BLaER1 (cell line): ENCODE measurements around the gene CD1C.
"Not testable (repeated sequence)": the region's sequence is repeated elsewhere in the genome, so short reads cannot be mapped to it uniquely, and the experiment has no call there.

Experiments
- H3K27ac ChIP-seq: shearing (Covaris generic); formaldehyde crosslinking; 2 replicates; pipeline ENCODE4 v1.8.1; 2022
- H3K27me3 ChIP-seq: shearing (Covaris generic); formaldehyde crosslinking; 2 replicates; pipeline ENCODE4 v1.8.1; 2022
- H3K36me3 ChIP-seq: shearing (Covaris generic); formaldehyde crosslinking; 2 replicates; pipeline ENCODE4 v1.8.1; 2022
- H3K4me1 ChIP-seq: shearing (Covaris generic); formaldehyde crosslinking; 2 replicates; pipeline ENCODE4 v1.8.1; 2022
- H3K4me2 ChIP-seq: shearing (Covaris generic); formaldehyde crosslinking; 2 replicates; pipeline ENCODE4 v1.8.1; 2022
- H3K4me3 ChIP-seq: shearing (Covaris generic); formaldehyde crosslinking; 2 replicates; pipeline ENCODE4 v1.8.1; 2022
- H3K9ac ChIP-seq: shearing (Covaris generic); formaldehyde crosslinking; 2 replicates; pipeline ENCODE4 v1.8.1; 2022
- H3K9me3 ChIP-seq: shearing (Covaris generic); formaldehyde crosslinking; 2 replicates; pipeline ENCODE4 v1.8.1; 2022
- H4K20me1 ChIP-seq: shearing (Covaris generic); formaldehyde crosslinking; 2 replicates; pipeline ENCODE4 v1.8.1; 2022
- Cebpa-rat ChIP-seq: shearing (Covaris generic); IDR thresholded peaks from 2 replicates; pipeline ENCODE4 v1.8.1; 2022

Gene CD1C

DNA sequence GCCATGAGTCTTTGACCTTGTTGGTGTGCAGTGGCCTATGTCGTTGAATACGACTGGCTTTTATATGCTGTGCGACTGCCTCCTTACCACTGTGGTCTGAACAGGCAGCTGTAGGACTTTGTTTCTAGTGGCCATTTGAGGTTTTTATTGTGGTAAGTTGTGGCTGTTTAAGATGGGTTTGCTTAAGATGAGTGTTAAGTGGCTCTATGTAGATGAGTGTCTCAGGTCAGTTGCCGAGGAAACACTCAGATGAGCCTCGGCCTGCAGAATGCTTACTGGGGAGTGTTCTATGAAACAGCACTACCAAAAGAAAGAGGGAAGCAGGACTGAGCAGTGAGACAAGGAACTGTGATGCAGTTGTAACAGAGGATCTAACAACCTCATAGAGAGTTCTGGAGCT is 14.9 kb upstream of the CD1C start:
- H3K27ac ChIP-seq, result no peak overlapping the region; the same call in 1 of the 2 replicates
- H3K27me3 ChIP-seq, result no peaks in the 10 kb centered on the region
- H3K4me1 ChIP-seq, result peaks cover 17% of the 10 kb centered on the region
- no peak for TF ChIP-seq Cebpa-rat
- H3K4me3 ChIP-seq, result no peak overlapping the region
- H3K4me2 ChIP-seq, result peak overlapping the region; percentile 26
- H3K36me3 ChIP-seq, result no peaks in the 10 kb centered on the region
- no peaks in the 10 kb centered on the region for H4K20me1 ChIP-seq
- H3K9me3 ChIP-seq, result peaks cover 17% of the 10 kb centered on the region
- no peak overlapping the region for H3K9ac ChIP-seq

DNA sequence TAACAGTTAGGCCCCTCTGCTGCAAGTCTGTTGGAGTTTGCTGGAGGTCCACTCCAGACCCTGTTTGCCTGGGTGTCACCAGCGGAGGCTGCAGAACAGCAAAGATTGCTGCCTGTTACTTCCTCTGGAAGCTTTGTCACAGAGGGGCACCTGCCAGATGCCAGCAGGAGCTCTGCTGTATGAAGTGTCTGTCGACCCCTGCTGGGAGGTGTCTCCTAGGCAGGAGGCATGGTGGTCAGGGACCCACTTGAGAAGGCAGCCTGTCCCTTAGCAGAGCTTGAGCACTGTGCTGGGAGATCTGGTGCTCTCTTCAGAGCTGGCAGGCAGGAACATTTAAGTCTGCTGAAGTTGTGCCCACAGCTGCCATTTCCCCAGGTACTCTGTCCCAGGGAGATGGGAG is 7.3 kb upstream of the CD1C start:
- H3K4me1 ChIP-seq, result peaks cover 54% of the 10 kb centered on the region
- H3K4me3 ChIP-seq, H3K27me3 ChIP-seq, H4K20me1 ChIP-seq, H3K9ac ChIP-seq, H3K36me3 ChIP-seq: not testable (repeated sequence)
- H3K27ac ChIP-seq, result peak overlapping the region; percentile 55; the same call in 1 of the 2 replicates
- peak overlapping the region; percentile 22 for H3K4me2 ChIP-seq
- peaks cover 36% of the 10 kb centered on the region for H3K9me3 ChIP-seq

DNA sequence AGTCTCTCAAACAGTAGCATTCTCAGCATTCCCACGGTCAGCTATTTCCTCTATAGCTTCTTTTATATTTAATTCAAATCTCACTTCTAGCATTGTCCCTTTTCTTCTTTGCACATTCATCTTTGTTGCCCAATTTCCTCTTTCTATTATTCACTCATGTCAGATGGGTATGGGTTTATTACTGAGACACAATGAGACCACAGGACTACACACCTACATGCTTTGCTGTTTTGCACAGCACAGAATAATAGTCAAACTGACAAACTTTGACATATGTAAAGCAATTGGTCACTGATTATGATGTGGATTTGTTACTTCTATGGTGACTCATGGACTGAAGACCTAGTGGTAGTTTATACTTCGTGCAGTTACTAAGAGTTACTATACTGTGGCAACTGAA is 5.8 kb upstream of the CD1C start:
- no peaks in the 10 kb centered on the region for H3K27me3 ChIP-seq
- H3K4me3 ChIP-seq, result no peak overlapping the region
- H3K9me3 ChIP-seq, result peaks cover 32% of the 10 kb centered on the region
- H4K20me1 ChIP-seq, result no peaks in the 10 kb centered on the region
- H3K4me1 ChIP-seq, result peaks cover 69% of the 10 kb centered on the region
- no peak for TF ChIP-seq Cebpa-rat
- peak overlapping the region; percentile 94 for H3K4me2 ChIP-seq
- no peak overlapping the region for H3K9ac ChIP-seq
- no peaks in the 10 kb centered on the region for H3K36me3 ChIP-seq
- peak overlapping the region; percentile 82; the same call in 1 of the 2 replicates for H3K27ac ChIP-seq

GRCh38 chr1:158285756-158286241 is 3.9 kb upstream of the CD1C start:
- H3K4me1 ChIP-seq, result peaks cover 87% of the 10 kb centered on the region
- H4K20me1 ChIP-seq, result no peaks in the 10 kb centered on the region
- peak overlapping the region; percentile 82 for H3K27ac ChIP-seq
- peak overlapping the region; percentile 94 for H3K4me2 ChIP-seq
- H3K27me3 ChIP-seq, result no peaks in the 10 kb centered on the region
- peaks cover 20% of the 10 kb centered on the region for H3K9me3 ChIP-seq
- H3K36me3 ChIP-seq, result no peaks in the 10 kb centered on the region
- H3K4me3 ChIP-seq, result peak overlapping the region; percentile 57; the same call in 1 of the 2 replicates
- peak overlapping the region; percentile 79; the same call in 1 of the 2 replicates for H3K9ac ChIP-seq
- no peak for TF ChIP-seq Cebpa-rat

DNA sequence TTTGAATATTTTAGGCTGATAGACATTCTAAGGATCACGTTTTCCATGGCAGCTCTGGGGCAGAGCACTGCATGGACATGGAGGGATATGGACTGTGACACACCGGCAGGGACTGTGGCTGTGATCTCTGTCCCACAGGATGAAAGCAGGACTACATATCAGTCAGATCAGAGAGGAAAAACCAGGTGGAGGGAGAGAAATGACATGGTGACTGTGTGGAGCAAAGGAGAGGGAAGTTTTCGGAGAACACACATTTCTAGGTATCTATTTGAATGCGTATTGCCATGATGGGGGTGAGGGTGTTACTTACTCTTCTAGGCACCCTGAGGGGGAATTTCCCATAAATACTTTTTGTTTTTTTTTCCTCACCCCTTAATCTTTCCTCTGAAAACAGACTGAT is 3.2 kb upstream of the CD1C start:
- Histone ChIP-seq H3K4me3 (peak overlapping the region; percentile 57), H3K27ac (peak overlapping the region; percentile 82), H3K9me3 (peaks cover 15% of the 10 kb centered on the region), H3K36me3 (no peaks in the 10 kb centered on the region), H3K9ac (peak overlapping the region; percentile 79), H3K4me1 (peaks cover 94% of the 10 kb centered on the region), H3K4me2 (peak overlapping the region; percentile 94), H4K20me1 (no peaks in the 10 kb centered on the region), H3K27me3 (no peaks in the 10 kb centered on the region)
- no peak for TF ChIP-seq Cebpa-rat

GRCh38 chr1:158286941-158287346 is 2.8 kb upstream of the CD1C start:
- Histone ChIP-seq H4K20me1 (no peaks in the 10 kb centered on the region), H3K9ac (peak overlapping the region; percentile 79), H3K27ac (peak overlapping the region; percentile 82), H3K9me3 (peaks cover 15% of the 10 kb centered on the region), H3K27me3 (no peaks in the 10 kb centered on the region), H3K4me2 (peak overlapping the region; percentile 94), H3K36me3 (no peaks in the 10 kb centered on the region), H3K4me1 (peaks cover 95% of the 10 kb centered on the region), H3K4me3 (peak overlapping the region; percentile 57)
- no peak for TF ChIP-seq Cebpa-rat

DNA sequence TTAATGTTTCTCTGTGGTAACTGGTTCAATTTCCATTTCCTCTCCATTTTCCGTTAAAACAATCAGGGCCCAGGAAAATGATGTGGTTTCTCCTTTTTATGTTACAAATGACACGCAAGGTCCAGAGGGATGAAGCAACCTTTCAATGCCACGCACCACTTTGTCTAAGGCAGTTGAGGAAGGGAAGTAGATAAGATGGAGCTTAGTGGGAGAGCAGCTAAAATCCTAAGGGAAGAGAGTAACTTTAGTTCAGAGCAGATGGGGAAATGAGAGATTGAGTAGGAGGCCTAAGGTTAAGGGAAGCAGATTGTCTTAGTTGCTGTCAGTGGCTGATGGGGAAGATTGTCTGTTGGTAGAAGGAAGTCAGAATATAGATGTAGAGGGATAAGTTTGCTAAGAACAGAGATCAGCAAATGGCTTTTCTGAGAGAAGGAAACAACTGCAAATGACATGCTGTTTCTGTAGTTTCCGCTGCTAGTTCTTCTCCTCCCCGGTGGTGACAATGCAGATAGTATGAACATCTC is 660 bp downstream of the CD1C start:
- peak overlapping the region; percentile 64 for H3K27ac ChIP-seq
- no peaks in the 10 kb centered on the region for H4K20me1 ChIP-seq
- TF ChIP-seq Cebpa-rat, result no peak
- H3K4me1 ChIP-seq, result peaks cover 65% of the 10 kb centered on the region
- H3K36me3 ChIP-seq, result no peaks in the 10 kb centered on the region
- H3K27me3 ChIP-seq, result no peaks in the 10 kb centered on the region
- peak overlapping the region; percentile 38; the same call in 1 of the 2 replicates for H3K4me3 ChIP-seq
- H3K9ac ChIP-seq, result peak overlapping the region; percentile 36; the same call in 1 of the 2 replicates
- peak overlapping the region; percentile 94 for H3K4me2 ChIP-seq
- H3K9me3 ChIP-seq, result peaks cover 16% of the 10 kb centered on the region

GRCh38 chr1:158295791-158296190 is 6.1 kb downstream of the CD1C start:
- Histone ChIP-seq H3K27ac (no peak overlapping the region), H3K9ac (no peak overlapping the region), H3K27me3 (no peaks in the 10 kb centered on the region), H3K4me3 (no peak overlapping the region), H3K9me3 (peaks cover 54% of the 10 kb centered on the region), H3K4me2 (no peak overlapping the region), H3K36me3 (0 out of 2 replicates have a peak, but pooled peaks cover 2% of the 10 kb centered on the region), H4K20me1 (no peaks in the 10 kb centered on the region), H3K4me1 (peaks cover 15% of the 10 kb centered on the region)
- no peak for TF ChIP-seq Cebpa-rat

DNA sequence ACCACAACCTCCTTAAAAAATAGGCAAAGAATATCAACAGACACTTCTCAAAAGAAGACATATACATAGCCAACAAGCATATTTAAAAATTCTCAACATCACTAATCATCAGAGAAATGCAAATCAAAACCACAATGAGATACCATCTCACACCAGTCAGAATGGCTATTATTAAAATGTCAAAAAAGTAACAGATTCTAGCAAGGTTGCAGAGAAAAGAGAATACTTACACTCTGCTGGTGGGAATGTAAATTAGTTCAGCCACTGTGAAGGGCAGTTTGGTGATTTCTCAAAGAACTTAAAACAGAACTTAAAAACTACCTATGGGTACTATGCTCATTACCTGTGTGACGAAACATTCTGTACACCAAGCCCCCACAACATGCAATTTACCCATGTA is 20.9 kb downstream of the CD1C start:
- H3K4me2 ChIP-seq, result no peak overlapping the region
- no peak overlapping the region for H3K9ac ChIP-seq
- H3K4me3 ChIP-seq, result no peak overlapping the region
- no peaks in the 10 kb centered on the region for H3K36me3 ChIP-seq
- no peaks in the 10 kb centered on the region for H3K27me3 ChIP-seq
- no peak for TF ChIP-seq Cebpa-rat
- peaks cover 55% of the 10 kb centered on the region for H3K9me3 ChIP-seq
- H4K20me1 ChIP-seq, result no peaks in the 10 kb centered on the region
- H3K4me1 ChIP-seq, result no peaks in the 10 kb centered on the region; the same call in 1 of the 2 replicates
- no peak overlapping the region for H3K27ac ChIP-seq

DNA sequence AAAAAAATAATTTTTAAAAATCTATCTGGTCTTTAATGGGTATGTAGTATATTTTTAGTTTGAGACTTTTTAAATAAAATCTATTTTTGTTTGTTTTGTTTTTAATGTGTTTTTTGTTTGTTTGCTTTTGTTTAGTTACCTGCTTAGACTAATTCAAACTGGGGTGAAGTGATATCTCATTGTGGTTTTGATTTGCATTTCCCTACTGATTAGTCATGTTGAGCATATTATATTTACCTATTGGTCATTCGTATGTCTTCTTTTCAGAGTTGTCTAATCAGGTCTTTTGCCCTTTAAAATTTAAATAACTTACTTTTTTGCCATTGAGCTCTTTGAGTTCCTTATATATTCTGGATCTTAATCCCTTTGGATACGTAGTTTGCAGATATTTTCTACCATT is 21.3 kb downstream of the CD1C start:
- peaks cover 60% of the 10 kb centered on the region for H3K9me3 ChIP-seq
- H3K4me2 ChIP-seq, result no peak overlapping the region
- no peaks in the 10 kb centered on the region for H4K20me1 ChIP-seq
- no peaks in the 10 kb centered on the region; the same call in 1 of the 2 replicates for H3K4me1 ChIP-seq
- H3K27me3 ChIP-seq, result no peaks in the 10 kb centered on the region
- no peaks in the 10 kb centered on the region for H3K36me3 ChIP-seq
- no peak overlapping the region for H3K4me3 ChIP-seq
- H3K27ac ChIP-seq, result no peak overlapping the region
- H3K9ac ChIP-seq, result no peak overlapping the region
- no peak for TF ChIP-seq Cebpa-rat

DNA sequence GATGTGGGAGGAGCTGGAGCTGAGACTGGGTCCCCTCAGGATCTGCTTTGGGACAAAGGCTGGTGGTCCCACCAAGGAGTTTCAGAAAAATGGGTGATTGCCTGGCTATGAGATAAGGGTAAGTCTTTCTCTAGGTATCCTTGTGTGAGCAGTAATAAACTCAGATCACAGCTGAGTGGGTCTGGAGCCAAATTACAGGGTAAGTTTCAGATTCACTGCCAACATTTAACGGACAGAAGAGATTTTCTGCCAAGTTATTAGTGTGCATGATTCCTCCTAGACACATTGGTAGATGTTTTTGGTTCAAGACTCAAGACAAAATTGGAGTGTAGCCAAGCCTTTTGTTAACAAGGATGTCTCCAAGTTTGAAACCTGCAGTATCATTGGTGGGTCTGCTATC is 34.1 kb downstream of the CD1C start:
- no peak for TF ChIP-seq Cebpa-rat
- peaks cover 17% of the 10 kb centered on the region for H3K4me1 ChIP-seq
- no peaks in the 10 kb centered on the region for H3K27me3 ChIP-seq
- H3K9ac ChIP-seq, result no peak overlapping the region
- H3K4me2 ChIP-seq, result no peak overlapping the region
- H4K20me1 ChIP-seq, result no peaks in the 10 kb centered on the region
- H3K4me3 ChIP-seq, result no peak overlapping the region
- H3K27ac ChIP-seq, result no peak overlapping the region
- H3K9me3 ChIP-seq, result peaks cover 50% of the 10 kb centered on the region
- no peaks in the 10 kb centered on the region; the same call in 1 of the 2 replicates for H3K36me3 ChIP-seq
